Ramos (cell line): Measurements from ENCODE around the gene NAPG.

Experiments used
- in situ Hi-C: fragments of 300-500 bp; cut with MboI; formaldehyde crosslinking; loops from one replicate; pipeline ENCODE4 v1.14.3; 2022; ENCODE audit warnings: low sequenced_read_pairs; ENCODE audit not compliant: unreplicated experiment

NAPG gene

GRCh38 chr18:10511236-10511635 lies 14.6 kb upstream of the NAPG start:
- in situ Hi-C loops, result loop anchor here (10.0 kb wide), 1 partner anchor 536 kb away; no protein-coding TSS in a partner anchor

- in situ Hi-C loops, result loop anchor here (10.0 kb wide), 1 partner anchor 539 kb away; no protein-coding TSS in a partner anchor
Observed at GRCh38 chr18:10514082-10514481, 11.7 kb upstream of the NAPG start.

- in situ Hi-C loops, result loop anchor here (10.0 kb wide), 1 partner anchor 540 kb away; no protein-coding TSS in a partner anchor
Observed at GRCh38 chr18:10514601-10515000, 11.2 kb upstream of the NAPG start.

GRCh38 chr18:10515456-10515855 lies 10.4 kb upstream of the NAPG start:
- in situ Hi-C loops, result loop anchor here (10.0 kb wide), 1 partner anchor 541 kb away; no protein-coding TSS in a partner anchor

- in situ Hi-C loops, result loop anchor here (10.0 kb wide), 1 partner anchor 541 kb away; no protein-coding TSS in a partner anchor
Observed at GRCh38 chr18:10516078-10516477, 9.7 kb upstream of the NAPG start.

- in situ Hi-C loops, result loop anchor here (10.0 kb wide), 1 partner anchor 544 kb away; no protein-coding TSS in a partner anchor
Observed at GRCh38 chr18:10518595-10519255, 7.1 kb upstream of the NAPG start.

GRCh38 chr18:10519366-10519765 lies 6.5 kb upstream of the NAPG start:
- in situ Hi-C loops, result loop anchor here (10.0 kb wide), 1 partner anchor 545 kb away; no protein-coding TSS in a partner anchor

GRCh38 chr18:10519999-10520935 lies 5.6 kb upstream of the NAPG start:
- in situ Hi-C loops, result loop anchor here (10.0 kb wide), 1 partner anchor 545 kb away; no protein-coding TSS in a partner anchor

GRCh38 chr18:10521566-10521965 lies 4.3 kb upstream of the NAPG start:
- in situ Hi-C loops, result no loop called here

- in situ Hi-C loops, result no loop called here
Observed at GRCh38 chr18:10522574-10522973, 3.3 kb upstream of the NAPG start.

- in situ Hi-C loops, result no loop called here
Observed at GRCh38 chr18:10523544-10523943, 2.3 kb upstream of the NAPG start.

GRCh38 chr18:10524507-10525370 lies 1.1 kb upstream of the NAPG start:
- in situ Hi-C loops, result no loop called here

GRCh38 chr18:10525371-10525691 lies 496 bp upstream of the NAPG start:
- in situ Hi-C loops, result no loop called here

- in situ Hi-C loops, result no loop called here
Observed at GRCh38 chr18:10526561-10526949, 728 bp downstream of the NAPG start.

GRCh38 chr18:10528439-10528838 lies 2.6 kb downstream of the NAPG start:
- in situ Hi-C loops, result no loop called here

GRCh38 chr18:10530002-10530401 lies 4.2 kb downstream of the NAPG start:
- in situ Hi-C loops, result no loop called here

GRCh38 chr18:10530852-10531251 lies 5.0 kb downstream of the NAPG start:
- in situ Hi-C loops, result no loop called here

GRCh38 chr18:10533111-10533510 lies 7.3 kb downstream of the NAPG start:
- in situ Hi-C loops, result no loop called here

- in situ Hi-C loops, result no loop called here
Observed at GRCh38 chr18:10536280-10536679, 10.5 kb downstream of the NAPG start.

- in situ Hi-C loops, result no loop called here
Observed at GRCh38 chr18:10537765-10538164, 11.9 kb downstream of the NAPG start.
